ENCODE measurements around the gene SMYD5. TPM values are rescaled to one million over a fixed set of nuclear protein-coding genes. Genes with fewer than 3 reads are reported as not detected.
A peak's percentile ranks its signal among the peaks of the same experiment; 100 is the strongest.

Gene SMYD5
- total RNA-seq, 4 donors from 2014 or later: 14.6 to 27.0 (median 14.9) TPM

DNA sequence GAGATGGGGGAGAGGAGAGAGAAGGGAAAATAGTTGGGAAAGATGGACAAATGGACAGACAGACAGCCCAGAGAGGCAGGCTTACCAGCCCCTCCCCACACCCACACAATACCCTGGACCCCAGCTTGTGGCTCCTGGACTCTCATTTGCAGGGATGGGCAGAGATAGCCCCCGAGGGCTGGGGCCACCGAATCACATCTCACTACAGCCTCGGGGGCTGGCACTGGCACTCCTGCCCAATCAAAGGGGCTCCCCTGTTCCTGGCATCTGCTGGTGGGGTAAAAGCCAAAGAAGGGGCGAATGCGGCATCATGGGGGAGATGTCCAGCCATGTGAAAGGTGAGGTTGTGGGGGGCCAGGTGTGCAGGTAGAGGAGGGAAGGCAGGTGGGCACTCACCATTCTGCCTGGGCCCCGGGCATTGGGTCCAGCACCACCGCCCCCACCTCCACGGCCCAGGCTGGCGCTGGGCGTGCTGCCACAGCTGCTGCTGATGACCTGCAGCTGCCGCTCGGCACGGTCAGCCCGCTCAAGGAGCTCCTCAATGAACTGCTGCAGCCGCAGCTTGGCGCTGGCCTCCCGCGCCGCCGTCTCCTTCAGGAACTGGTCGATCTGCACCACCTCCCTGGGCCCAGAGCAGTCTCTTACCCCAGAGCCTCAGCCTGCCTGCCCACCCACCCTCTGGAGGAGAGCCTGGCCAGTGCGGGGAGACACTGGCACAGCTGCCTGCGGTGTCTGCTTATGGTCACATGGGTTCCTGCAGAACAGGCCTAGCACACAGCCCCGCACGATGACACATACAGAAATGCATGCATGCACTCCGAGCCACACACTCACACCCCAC, 52.2 kb downstream of the SMYD5 start:
- DNase-seq (ENCODE audit: low spot score) (no peak), ATAC-seq (ENCODE audit: low FRiP score) (no peak)
- TF ChIP-seq, protein P1, sequence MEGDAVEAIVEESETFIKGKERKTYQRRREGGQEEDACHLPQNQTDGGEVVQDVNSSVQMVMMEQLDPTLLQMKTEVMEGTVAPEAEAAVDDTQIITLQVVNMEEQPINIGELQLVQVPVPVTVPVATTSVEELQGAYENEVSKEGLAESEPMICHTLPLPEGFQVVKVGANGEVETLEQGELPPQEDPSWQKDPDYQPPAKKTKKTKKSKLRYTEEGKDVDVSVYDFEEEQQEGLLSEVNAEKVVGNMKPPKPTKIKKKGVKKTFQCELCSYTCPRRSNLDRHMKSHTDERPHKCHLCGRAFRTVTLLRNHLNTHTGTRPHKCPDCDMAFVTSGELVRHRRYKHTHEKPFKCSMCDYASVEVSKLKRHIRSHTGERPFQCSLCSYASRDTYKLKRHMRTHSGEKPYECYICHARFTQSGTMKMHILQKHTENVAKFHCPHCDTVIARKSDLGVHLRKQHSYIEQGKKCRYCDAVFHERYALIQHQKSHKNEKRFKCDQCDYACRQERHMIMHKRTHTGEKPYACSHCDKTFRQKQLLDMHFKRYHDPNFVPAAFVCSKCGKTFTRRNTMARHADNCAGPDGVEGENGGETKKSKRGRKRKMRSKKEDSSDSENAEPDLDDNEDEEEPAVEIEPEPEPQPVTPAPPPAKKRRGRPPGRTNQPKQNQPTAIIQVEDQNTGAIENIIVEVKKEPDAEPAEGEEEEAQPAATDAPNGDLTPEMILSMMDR (IDR thresholded peaks at IDR 0.05): no peak

DNA sequence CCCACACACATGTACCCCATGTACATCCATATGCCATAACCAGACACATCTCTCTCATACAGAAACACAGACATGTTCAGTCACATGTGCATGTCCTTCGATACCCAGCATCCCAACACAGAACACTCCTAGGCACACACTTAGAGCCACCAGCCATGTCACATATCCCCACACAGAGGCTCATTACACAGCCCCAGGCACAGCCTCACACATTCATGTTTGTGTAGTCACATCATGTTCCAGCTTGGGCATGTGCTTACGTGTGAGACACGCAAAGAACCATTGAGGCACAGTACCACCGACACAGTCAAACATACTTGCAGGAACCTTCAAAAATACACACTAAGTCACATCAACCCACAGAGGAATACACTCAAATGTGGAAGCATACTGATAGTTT, 53.0 kb downstream of the SMYD5 start:
- DNase-seq (ENCODE audit: low spot score) (no peak), ATAC-seq (ENCODE audit: low FRiP score) (no peak)
- TF ChIP-seq, protein P1 (IDR thresholded peaks at IDR 0.05): no peak

DNA sequence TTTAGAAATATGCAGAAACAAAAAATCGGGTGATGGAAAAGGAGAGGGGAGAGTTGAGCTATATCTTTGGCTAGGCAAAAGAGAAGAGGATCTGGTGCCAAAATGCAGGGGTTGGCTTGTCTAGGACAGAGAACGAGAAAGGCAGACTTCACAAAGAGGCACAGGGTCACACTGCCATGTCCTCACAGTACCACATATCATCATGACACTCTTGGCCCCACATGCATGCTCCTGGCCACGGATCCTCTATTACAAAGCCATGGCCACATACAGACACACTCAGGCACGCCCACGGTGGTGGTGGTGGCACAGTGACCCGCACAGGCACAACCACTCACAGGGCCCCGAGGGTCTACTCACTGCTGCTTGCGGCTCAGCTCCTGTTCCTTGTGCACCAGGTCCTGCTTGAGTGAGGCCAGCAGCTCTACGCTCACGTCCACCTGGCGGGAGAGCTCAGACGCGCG, 54.4 kb downstream of the SMYD5 start:
- ATAC-seq (ENCODE audit: low FRiP score) (no peak), DNase-seq (ENCODE audit: low spot score) (no peak)

DNA sequence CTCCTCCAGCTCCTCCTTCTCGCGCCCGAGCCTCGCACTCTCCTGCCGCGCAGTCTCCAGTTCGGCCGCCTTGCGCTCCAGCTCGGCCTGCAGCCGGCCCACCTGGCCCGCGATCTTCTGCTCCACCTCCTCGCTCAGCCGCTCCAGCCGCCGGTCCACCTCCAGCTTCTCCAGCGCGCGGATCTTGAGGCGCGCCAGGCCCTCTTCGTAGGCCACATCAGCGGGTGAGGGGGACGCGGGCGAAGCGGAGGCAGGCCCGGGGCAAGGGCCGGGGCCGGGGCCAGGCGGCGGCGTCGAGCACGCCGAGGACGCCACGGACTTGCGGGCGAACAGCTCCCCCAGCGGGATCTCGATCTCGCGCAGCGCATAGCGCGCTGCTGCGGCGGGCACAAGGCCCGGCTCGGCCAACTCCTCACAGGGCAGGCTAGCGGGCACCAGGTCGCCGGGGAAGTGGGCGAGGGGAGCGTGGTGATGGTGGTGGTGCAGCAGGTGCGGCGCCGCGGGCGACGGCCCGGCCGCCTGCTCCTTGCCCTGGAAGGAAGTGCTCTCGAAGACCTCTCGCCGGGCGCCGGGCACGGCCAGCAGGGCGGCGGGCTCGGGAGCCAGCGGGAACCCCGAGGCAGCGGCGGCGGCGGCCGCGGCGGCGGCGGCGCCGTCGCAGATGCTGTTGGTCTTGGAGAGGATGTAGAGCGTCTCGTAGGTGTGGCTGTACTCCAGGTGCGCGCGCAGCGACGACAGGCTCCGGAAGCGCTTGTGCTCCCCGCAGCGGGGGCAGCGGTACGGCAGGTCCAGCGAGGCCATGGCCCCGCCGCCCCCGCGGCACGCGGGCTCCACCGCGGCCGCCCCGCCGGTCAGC, 55.0 kb downstream of the SMYD5 start:
- TF ChIP-seq, protein P1 (IDR thresholded peaks at IDR 0.05): no peak
- peak; percentile 13 for ATAC-seq (ENCODE audit: low FRiP score)
- no peak for DNase-seq (ENCODE audit: low spot score)

More for the DNA sequence above, 54.4 kb downstream of the SMYD5 start:
- TF ChIP-seq, protein P1 (IDR thresholded peaks at IDR 0.05): no peak

DNA sequence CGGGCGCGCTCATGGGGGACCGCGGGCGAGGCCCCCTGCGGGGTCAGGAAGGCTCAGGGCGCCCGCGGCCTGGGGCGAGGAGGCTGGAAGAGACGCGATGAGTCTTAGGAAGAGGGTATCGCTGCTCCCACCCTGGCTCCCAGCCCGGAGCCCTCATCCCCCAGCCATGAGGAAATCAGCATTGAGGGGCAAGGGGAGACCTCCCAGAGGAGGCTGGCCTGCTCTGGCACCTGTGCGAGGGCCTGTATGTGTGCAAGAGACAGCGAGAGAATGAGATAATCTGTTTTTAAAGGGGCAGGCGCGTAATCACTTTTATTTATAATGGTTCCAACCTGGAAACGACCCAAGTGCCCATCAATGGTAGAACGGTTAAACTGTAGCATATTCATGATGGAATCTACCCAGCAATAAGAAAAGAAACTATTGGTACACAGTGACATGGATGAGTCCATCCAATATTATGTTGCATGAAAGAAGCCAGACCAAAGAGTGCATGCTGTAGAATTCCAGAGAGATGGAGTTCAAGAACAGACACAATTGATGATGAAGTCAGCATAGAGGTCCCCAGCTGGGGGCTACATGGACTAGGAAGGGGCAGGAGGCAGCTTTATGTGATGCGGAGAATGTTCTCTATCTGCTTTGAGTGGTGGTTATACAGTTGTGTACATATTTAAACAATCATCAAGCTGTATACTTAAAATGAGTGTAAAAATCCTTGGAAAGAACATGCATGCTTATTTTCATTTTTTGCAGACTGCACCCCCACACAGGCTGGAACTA, 55.8 kb downstream of the SMYD5 start:
- TF ChIP-seq, protein P1 (IDR thresholded peaks at IDR 0.05): no peak
- DNase-seq (ENCODE audit: low spot score) (no peak), ATAC-seq (ENCODE audit: low FRiP score) (no peak)

DNA sequence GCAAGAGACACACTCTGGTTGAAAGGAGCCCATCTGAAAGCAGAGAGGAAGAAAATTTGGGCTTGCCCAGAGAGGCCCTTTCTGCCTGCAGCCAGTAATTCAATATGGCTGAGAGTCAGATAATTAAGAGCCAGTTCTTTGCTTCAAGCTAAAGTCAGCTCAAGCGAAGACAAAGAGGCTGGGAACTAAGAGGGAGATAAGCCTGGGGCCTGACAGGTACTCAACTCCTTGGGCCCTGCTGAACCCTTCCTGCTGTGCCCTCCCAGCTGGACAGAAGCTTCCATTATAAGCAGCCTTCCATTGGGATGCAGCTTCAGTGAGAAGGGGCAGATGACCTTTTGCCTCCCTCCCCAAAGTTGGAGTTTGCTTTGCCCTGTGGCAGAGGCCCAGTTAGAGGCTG, 58.2 kb downstream of the SMYD5 start:
- DNase-seq (ENCODE audit: low spot score) (no peak), ATAC-seq (ENCODE audit: low FRiP score) (no peak)
- TF ChIP-seq, protein P1 (IDR thresholded peaks at IDR 0.05): no peak

Other genes starting within 250 kb of the SMYD5 start
- 10 to 100 TPM in 2 of 4 donors, 1 to 10 TPM in 2; 5.1 to 15.6 (median 9.4) TPM for gene SFXN5, start 142.5 kb upstream of the SMYD5 start, total RNA-seq
- 10 to 100 TPM; 16.6 to 40.1 (median 20.7) TPM for gene RAB11FIP5, start 101.3 kb upstream of the SMYD5 start, total RNA-seq
- not detected for gene NOTO, start 11.7 kb upstream of the SMYD5 start, total RNA-seq
- 10 to 100 TPM; 23.1 to 44.0 (median 38.5) TPM for gene PRADC1, start 19.0 kb downstream of the SMYD5 start, total RNA-seq
- 100 to 1,000 TPM; 187 to 208 (median 202) TPM for gene CCT7, start 20.1 kb downstream of the SMYD5 start, total RNA-seq
- 1 to 10 TPM; 1.1 to 3.1 (median 2.0) TPM for gene FBXO41, start 70.2 kb downstream of the SMYD5 start, total RNA-seq
- gene EGR4, start 79.3 kb downstream of the SMYD5 start, total RNA-seq: not detected
- 10 to 100 TPM; 18.9 to 36.1 (median 23.8) TPM for gene ALMS1, start 171.6 kb downstream of the SMYD5 start, total RNA-seq